Trophoblast cell (in vitro differentiated cells and primary cell): ENCODE measurements around the gene HMHB1.

Source experiments
- DNase-seq, 2 donors: peaks; one replicate each; pipeline ENCODE4 v3.0.0-alpha.2; 2016
- H2AFZ ChIP-seq: 2 replicates; pipeline ENCODE4 v1.6.1; 2013; ENCODE audit warnings: low read length, moderate library complexity, mild to moderate bottlenecking; ENCODE audit not compliant: insufficient read depth, poor library complexity
- H2AK5ac ChIP-seq: 2 replicates; pipeline ENCODE4 v1.6.1; 2013; ENCODE audit warnings: mild to moderate bottlenecking, low read length
- H2BK120ac ChIP-seq: 2 replicates; pipeline ENCODE4 v1.6.1; 2013; ENCODE audit warnings: low read length, mild to moderate bottlenecking, moderate library complexity; ENCODE audit not compliant: insufficient read depth, poor library complexity
- H2BK12ac ChIP-seq: 2 replicates; pipeline ENCODE4 v1.6.1; 2013; ENCODE audit warnings: mild to moderate bottlenecking, low read length, moderate library complexity
- H2BK5ac ChIP-seq: 2 replicates; pipeline ENCODE4 v1.6.1; 2013; ENCODE audit warnings: low read length, low read depth, moderate library complexity, mild to moderate bottlenecking; ENCODE audit not compliant: poor library complexity
- H3K14ac ChIP-seq: 2 replicates; pipeline ENCODE4 v1.6.1; 2013; ENCODE audit warnings: mild to moderate bottlenecking, low read length
- H3K18ac ChIP-seq: 2 replicates; pipeline ENCODE4 v1.6.1; 2013; ENCODE audit warnings: mild to moderate bottlenecking, low read length
- H3K23ac ChIP-seq: 2 replicates; pipeline ENCODE4 v1.6.1; 2013; ENCODE audit warnings: low read length
- H3K27ac ChIP-seq: 2 replicates; pipeline ENCODE4 v1.5.1; 2013; ENCODE audit warnings: low read depth, mild to moderate bottlenecking, inconsistent platforms, low read length, moderate library complexity
- H3K27me3 ChIP-seq: 2 replicates; pipeline ENCODE4 v1.6.1; 2013; ENCODE audit warnings: inconsistent platforms, mild to moderate bottlenecking, low read length, moderate library complexity; ENCODE audit not compliant: insufficient read depth
- H3K36me3 ChIP-seq, 2 experiments: 1 replicate in 1 of 2; 2 replicates in 1 of 2; pipeline ENCODE4 v1.6.1; 2013; ENCODE audit warnings: low read length in 2 of 2, mild to moderate bottlenecking in 2 of 2, moderate library complexity in 1 of 2; ENCODE audit not compliant: insufficient read depth in 2 of 2, control insufficient read depth in 1 of 2
- H3K4ac ChIP-seq: 2 replicates; pipeline ENCODE4 v1.6.1; 2013; ENCODE audit warnings: low read depth, mild to moderate bottlenecking, low read length, moderate library complexity
- H3K4me1 ChIP-seq, 2 experiments: 1 replicate in 1 of 2; 2 replicates in 1 of 2; pipeline ENCODE4 v1.6.1; 2013; ENCODE audit warnings: low read length in 2 of 2, mild to moderate bottlenecking in 2 of 2, moderate library complexity in 1 of 2; ENCODE audit not compliant: insufficient read depth in 2 of 2, control insufficient read depth in 1 of 2
- H3K4me2 ChIP-seq: 2 replicates; pipeline ENCODE4 v1.6.1; 2013; ENCODE audit warnings: inconsistent platforms, mild to moderate bottlenecking, low read length, moderate library complexity
- H3K4me3 ChIP-seq: 2 replicates; pipeline ENCODE4 v1.5.1; 2013; ENCODE audit warnings: mild to moderate bottlenecking, low read depth, low read length, inconsistent platforms
- H3K79me1 ChIP-seq: one replicate; pipeline ENCODE4 v1.6.1; 2013; ENCODE audit warnings: low read length
- H3K79me2 ChIP-seq: 2 replicates; pipeline ENCODE4 v1.6.1; 2013; ENCODE audit warnings: low read length, mild to moderate bottlenecking; ENCODE audit not compliant: control insufficient read depth, insufficient read depth, poor library complexity
- H3K9ac ChIP-seq: 2 replicates; pipeline ENCODE4 v1.6.1; 2013; ENCODE audit warnings: mild to moderate bottlenecking, low read length
- H3K9me3 ChIP-seq: 2 replicates; pipeline ENCODE4 v1.6.1; 2013; ENCODE audit warnings: low read depth, mild to moderate bottlenecking, control low read depth, inconsistent platforms, low read length; ENCODE audit not compliant: insufficient read depth
- H4K12ac ChIP-seq: 2 replicates; pipeline ENCODE4 v1.6.1; 2013; ENCODE audit warnings: low read depth, mild to moderate bottlenecking, low read length, moderate library complexity
- H4K8ac ChIP-seq: 2 replicates; pipeline ENCODE4 v1.6.1; 2013; ENCODE audit warnings: low read depth, mild to moderate bottlenecking, low read length, moderate library complexity
- H4K91ac ChIP-seq: one replicate; pipeline ENCODE4 v1.6.1; 2013; ENCODE audit warnings: low read depth, mild to moderate bottlenecking, low read length, moderate library complexity
- WGBS: extraction: QIAGEN DNeasy Blood & Tissue Kit; methylation state at CpG from one replicate; pipeline ENCODE4 v1.1.7; 2013; ENCODE audit warnings: missing lambda C conversion rate; ENCODE audit not compliant: insufficient read length, insufficient coverage; ENCODE audit errors: extremely low coverage; 5-methylcytosine and 5-hydroxymethylcytosine counted together

HMHB1 gene

GRCh38 chr5:143826951-143827444, 15.0 kb downstream of the HMHB1 start:
- no peak overlapping the region for H3K4ac ChIP-seq
- no peak overlapping the region for H2BK120ac ChIP-seq
- no peaks in the 10 kb centered on the region for H3K9me3 ChIP-seq
- H2AFZ ChIP-seq = no peak overlapping the region
- H3K4me1 ChIP-seq = no peaks in the 10 kb centered on the region
- no peak for DNase-seq
- H4K91ac ChIP-seq = no peak overlapping the region
- H3K18ac ChIP-seq = no peak overlapping the region
- H3K14ac ChIP-seq = no peak overlapping the region
- H3K79me1 ChIP-seq = no peaks in the 10 kb centered on the region
- H3K4me3 ChIP-seq = no peak overlapping the region
- H3K36me3 ChIP-seq = no peaks in the 10 kb centered on the region
- H2BK5ac ChIP-seq = no peak overlapping the region
- H3K23ac ChIP-seq = no peak overlapping the region
- H3K27ac ChIP-seq = no peak overlapping the region
- no peaks in the 10 kb centered on the region for H3K27me3 ChIP-seq
- H2AK5ac ChIP-seq = no peak overlapping the region
- WGBS = no CpG with 5 or more reads among the region's 3 CpGs
- H3K79me2 ChIP-seq = no peaks in the 10 kb centered on the region
- H2BK12ac ChIP-seq = no peak overlapping the region
- H3K9ac ChIP-seq = no peak overlapping the region
- no peak overlapping the region for H4K8ac ChIP-seq
- H4K12ac ChIP-seq = no peak overlapping the region
- no peak overlapping the region for H3K4me2 ChIP-seq

GRCh38 chr5:143828710-143829109, 16.7 kb downstream of the HMHB1 start:
- DNase-seq = no peak
- Histone ChIP-seq H3K4me1 (no peaks in the 10 kb centered on the region), H3K14ac (no peak overlapping the region), H2BK12ac (no peak overlapping the region), H3K9me3 (no peaks in the 10 kb centered on the region), H3K9ac (no peak overlapping the region), H3K27me3 (no peaks in the 10 kb centered on the region), H3K18ac (no peak overlapping the region), H4K8ac (no peak overlapping the region), H3K4me2 (no peak overlapping the region), H2BK120ac (no peak overlapping the region), H3K4me3 (no peak overlapping the region), H3K23ac (no peak overlapping the region), H2AK5ac (no peak overlapping the region), H2AFZ (no peak overlapping the region), H3K79me1 (no peaks in the 10 kb centered on the region), H3K79me2 (no peaks in the 10 kb centered on the region), H3K4ac (no peak overlapping the region), H4K12ac (no peak overlapping the region), H2BK5ac (no peak overlapping the region), H3K36me3 (no peaks in the 10 kb centered on the region), H3K27ac (no peak overlapping the region), H4K91ac (no peak overlapping the region)
- WGBS = no CpG with 5 or more reads among the region's 3 CpGs

- Histone ChIP-seq H3K9ac (no peak overlapping the region), H4K12ac (no peak overlapping the region), H2AK5ac (no peak overlapping the region), H3K18ac (no peak overlapping the region), H3K9me3 (no peaks in the 10 kb centered on the region), H4K91ac (no peak overlapping the region), H2AFZ (no peak overlapping the region), H4K8ac (no peak overlapping the region), H3K4me1 (no peaks in the 10 kb centered on the region), H2BK12ac (no peak overlapping the region), H3K79me2 (no peaks in the 10 kb centered on the region), H3K36me3 (no peaks in the 10 kb centered on the region), H3K27me3 (no peaks in the 10 kb centered on the region), H3K4me2 (no peak overlapping the region), H2BK5ac (no peak overlapping the region), H2BK120ac (no peak overlapping the region), H3K4me3 (no peak overlapping the region), H3K27ac (no peak overlapping the region), H3K23ac (no peak overlapping the region), H3K79me1 (no peaks in the 10 kb centered on the region), H3K4ac (no peak overlapping the region), H3K14ac (no peak overlapping the region)
- no peak for DNase-seq
- no CpG with 5 or more reads among the region's 4 CpGs for WGBS
Observed at GRCh38 chr5:143833177-143833576, 21.2 kb downstream of the HMHB1 start.

- no peak for DNase-seq
- H3K18ac ChIP-seq = no peak overlapping the region
- H3K23ac ChIP-seq = no peak overlapping the region
- no peaks in the 10 kb centered on the region for H3K9me3 ChIP-seq
- H3K79me2 ChIP-seq = no peaks in the 10 kb centered on the region
- H2AK5ac ChIP-seq = no peak overlapping the region
- H4K12ac ChIP-seq = no peak overlapping the region
- no peak overlapping the region for H3K4me2 ChIP-seq
- H2BK120ac ChIP-seq = no peak overlapping the region
- no peak overlapping the region for H3K4ac ChIP-seq
- WGBS = no CpG with 5 or more reads among the region's 3 CpGs
- no peak overlapping the region for H3K4me3 ChIP-seq
- H3K27ac ChIP-seq = no peak overlapping the region
- no peak overlapping the region for H2BK5ac ChIP-seq
- H3K27me3 ChIP-seq = no peaks in the 10 kb centered on the region
- H3K9ac ChIP-seq = no peak overlapping the region
- H3K4me1 ChIP-seq = no peaks in the 10 kb centered on the region
- no peak overlapping the region for H2BK12ac ChIP-seq
- H3K14ac ChIP-seq = no peak overlapping the region
- no peaks in the 10 kb centered on the region for H3K36me3 ChIP-seq
- no peak overlapping the region for H4K91ac ChIP-seq
- no peak overlapping the region for H2AFZ ChIP-seq
- no peak overlapping the region for H4K8ac ChIP-seq
- H3K79me1 ChIP-seq = no peaks in the 10 kb centered on the region
Observed at GRCh38 chr5:143835251-143835650, 23.3 kb downstream of the HMHB1 start.
